GM04504 (cell line): Measurements from ENCODE around the gene ARMC12.
"Not testable (repeated sequence)": the region's sequence is repeated elsewhere in the genome, so short reads cannot be mapped to it uniquely, and the experiment has no call there.

Source experiments
- DNase-seq: peaks from one replicate; pipeline ENCODE4 v3.0.0-alpha.2; 2012; ENCODE audit warnings: low read depth

Gene ARMC12

DNA sequence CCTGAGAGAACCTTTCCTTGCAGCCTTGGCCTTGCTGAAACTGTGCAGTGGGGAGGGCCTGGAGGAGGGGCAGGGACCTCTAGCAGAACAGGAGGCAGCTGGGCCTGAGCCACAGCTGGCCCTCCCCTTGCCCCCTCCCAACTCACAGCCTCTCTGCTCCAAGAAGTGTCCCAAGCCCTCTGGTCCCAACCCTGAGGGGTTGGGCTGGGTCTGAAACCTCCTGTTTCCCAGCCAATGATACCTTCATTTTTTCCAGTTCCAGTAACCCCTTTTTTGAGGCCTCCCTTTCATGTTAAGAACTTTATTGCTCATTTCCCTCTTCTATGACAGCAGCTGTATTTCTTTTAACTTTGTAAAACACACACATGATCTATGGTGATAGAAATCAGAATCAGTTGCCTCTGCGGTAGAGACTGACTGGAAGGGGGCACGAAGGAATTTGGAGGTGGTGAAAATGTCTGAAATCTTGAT, 17.9 kb upstream of the ARMC12 start:
- no peak for DNase-seq

DNA sequence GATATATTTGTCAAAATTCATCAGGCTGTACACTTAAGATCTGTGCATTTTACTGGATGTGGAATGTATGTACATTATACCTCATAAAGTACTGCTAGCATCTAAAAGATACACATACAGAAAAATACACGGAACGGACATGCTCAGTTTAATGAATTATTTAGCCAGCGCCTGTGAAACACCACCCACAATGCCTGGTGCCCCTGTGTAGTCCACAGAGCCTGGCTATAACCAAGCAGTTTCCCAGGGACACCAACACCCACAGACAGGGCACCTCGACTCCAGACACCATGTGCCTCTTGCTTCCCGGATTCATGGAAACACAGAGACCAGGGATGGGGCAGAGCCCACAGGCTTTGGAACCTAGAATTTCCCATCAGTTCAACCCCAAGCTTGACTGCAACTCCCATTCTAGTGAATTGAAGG, 17.4 kb upstream of the ARMC12 start:
- no peak for DNase-seq

DNA sequence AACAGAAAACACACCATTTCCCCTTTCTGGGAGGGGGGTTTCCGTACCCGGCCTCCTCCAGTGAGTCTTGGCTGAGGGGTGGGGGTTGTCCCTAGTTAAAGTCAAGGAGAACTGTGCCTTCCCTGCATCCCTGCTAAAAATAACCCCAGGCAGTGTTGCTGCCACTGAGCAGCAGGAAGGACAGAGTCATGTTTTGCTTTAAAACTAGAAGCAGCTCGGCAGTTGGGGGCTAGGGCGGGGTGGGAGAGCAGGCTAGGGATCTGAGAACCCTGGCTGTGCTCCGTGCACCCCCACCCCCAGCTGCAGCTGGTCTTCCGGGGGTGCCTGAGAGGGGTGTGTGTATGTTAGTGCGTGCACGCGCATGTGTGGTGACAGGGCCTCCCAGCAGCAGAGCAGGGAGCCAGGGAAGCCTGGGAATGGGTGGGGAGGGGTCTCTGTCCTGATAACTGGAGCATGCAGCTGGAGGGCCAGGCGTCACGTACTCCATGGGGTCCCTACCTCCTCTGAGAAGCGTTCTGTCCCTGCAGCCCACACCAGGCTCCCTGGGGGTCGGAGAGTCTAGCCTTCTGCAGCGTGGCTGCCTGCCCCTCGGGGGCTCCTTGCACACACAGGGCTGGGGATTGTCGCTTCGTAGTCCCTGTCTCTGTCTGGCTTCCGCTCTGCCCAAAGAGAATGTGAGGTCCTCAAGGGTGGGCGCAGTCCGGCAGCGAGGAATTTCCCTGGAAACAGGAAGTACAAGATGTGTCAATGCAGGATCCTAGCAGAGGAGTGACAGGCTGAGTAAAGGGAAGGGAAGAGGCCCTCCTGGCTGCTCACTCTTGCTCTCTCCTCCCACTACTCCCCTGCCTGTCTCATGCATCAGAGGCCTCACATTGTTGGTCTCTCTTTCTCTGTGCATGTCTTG, 16.8 kb upstream of the ARMC12 start:
- no peak for DNase-seq

DNA sequence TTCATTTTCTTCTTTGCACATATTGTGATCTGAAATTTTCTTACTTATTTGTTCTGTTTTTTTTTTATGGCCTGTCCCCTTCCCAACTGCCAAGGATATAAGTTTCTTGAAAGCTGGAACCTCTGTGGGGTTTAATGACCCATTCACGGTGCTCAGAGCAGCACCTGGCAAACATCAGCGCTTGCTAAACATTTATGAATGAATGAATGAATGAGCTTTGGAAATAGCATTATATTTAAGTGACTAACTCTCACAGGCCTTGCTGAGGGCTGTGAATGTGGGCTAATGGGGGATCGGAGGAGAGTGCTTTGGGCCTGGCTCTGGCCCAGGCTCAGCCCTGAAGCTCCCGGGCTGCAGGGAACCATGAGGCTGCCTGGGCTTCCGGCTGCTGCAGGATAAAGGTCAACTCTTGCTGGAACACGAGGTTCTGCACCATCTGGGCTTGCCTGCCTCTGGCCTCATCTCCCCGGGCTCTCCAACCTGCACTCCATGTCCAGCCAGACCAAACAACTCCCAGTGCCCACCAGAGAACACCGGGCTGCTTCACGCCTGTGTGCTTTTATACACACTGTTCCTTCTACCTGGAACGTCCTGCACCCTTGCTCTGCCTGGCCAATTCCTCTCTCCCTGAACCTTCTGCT, 14.6 kb upstream of the ARMC12 start:
- no peak for DNase-seq

DNA sequence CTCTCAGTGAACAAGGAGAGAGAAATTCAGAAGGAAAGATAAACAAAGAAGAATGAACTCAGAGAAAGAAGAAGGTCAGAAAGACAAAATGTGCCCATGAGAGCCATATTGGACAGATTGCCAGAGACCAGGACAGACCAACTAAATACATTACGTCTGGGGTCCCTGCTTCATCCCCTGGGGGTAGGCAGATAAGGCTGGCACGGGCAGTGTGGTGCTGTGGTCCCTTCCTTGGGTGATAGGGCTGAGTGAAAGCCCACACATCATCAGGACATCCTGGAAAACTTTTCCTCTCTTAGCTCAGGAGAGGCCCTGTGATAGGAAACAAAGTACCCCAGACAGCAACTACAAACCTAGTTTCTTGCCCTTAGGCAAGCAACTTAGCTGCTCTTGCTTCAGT, 13.2 kb upstream of the ARMC12 start:
- no peak for DNase-seq

DNA sequence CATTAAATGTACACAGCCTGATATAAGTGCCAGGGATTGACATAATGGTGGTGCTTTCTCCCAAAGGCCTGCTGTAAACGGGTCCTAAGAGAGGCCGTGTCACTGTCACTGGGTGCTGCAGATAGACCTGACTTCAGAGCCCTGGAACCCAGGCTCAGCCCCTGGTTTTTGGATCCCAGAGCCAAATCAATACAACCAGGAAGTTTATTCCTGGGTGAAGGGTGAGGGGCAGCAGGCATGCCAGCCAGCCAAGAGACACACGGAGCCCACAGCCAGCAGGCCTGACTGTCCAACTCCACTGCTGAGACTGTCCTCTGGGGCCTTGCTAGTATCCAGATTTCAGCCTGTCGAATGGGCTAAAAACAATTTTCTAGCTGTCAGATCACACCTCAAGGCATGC, 12.8 kb upstream of the ARMC12 start:
- DNase-seq: no peak

DNA sequence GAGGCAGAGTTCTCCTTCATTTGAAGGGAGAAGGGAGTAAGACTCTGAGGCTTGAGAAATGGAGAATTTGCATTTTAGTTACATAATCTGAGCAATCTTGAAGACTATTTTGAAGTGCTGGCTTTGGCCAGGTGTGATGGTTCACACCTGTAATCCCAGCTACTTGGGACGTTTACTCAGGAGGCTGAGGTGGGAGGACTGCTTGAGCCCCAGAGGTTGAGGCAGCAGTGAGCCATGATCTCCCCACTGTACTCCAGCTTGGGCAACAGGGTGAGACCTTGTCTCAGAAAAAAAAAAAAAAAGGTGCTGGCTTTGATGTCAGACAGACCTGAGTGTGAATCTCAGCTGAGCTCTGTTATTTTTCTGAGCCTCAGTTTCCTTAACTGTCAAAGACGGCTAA, 12.4 kb upstream of the ARMC12 start:
- DNase-seq: no peak

DNA sequence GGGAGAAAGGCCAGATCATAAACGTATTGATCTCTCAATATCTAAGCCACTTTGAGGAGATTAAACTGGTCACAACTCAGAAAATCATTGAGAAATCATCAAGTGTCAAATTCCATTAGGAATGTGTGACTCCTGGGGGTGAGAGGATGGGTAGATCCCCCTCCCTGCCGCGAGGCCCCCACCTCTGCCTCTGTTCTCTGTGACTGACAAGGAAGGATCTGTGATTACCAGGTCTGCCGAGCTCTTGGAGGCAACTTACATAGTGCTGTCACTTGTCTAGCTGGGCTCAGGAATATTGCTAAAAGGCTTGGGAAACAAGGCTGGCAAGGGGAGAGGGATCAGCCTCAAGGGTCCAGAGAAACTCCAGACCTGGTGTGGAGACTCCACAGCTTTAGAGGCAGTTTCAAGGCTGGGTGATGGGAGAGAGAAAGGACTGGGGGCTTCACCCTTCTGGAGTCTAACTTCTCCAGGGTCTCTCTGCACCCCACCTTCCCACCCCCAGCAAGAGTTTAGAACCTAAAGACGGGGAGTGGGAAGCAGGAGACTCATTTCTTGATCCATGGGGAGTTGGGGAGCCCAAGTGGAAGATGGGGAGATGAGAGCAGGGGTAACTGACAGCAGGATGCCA, 11.6 kb upstream of the ARMC12 start:
- DNase-seq: no peak

DNA sequence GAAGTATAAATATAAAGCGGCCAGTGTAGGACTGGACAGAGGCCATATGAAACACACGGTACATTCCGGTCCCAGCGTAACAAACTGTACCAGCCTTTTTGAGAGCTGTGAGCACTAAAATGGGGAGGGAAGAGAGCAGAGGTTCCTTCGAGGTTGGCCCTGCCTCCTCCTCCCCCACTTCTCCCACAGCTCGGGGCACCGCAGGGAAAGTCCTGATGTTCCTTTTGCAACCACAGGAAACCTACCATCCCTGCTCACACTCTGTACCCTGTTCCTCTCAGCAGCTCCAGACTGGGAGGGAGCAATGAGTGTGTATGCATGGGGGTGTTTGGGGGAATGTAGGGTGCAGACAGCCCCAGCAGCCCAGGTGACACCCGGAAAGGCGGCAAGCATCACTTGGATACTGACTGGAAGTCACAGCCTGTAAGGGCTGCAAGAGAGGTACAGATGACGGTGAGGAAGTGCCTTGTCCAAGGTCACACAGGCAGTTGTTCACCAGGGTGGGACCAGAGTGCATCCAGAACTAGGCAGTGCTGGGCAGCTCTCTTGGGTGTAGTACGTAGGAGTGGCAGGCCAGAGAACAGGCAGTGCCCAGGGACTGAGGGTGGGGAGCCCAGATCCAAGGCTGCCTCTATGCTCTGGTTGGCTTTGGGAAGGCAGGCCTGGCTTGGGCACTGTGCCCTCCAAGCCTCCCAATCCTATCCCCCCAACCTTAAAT, 11.0 kb upstream of the ARMC12 start:
- DNase-seq: no peak

DNA sequence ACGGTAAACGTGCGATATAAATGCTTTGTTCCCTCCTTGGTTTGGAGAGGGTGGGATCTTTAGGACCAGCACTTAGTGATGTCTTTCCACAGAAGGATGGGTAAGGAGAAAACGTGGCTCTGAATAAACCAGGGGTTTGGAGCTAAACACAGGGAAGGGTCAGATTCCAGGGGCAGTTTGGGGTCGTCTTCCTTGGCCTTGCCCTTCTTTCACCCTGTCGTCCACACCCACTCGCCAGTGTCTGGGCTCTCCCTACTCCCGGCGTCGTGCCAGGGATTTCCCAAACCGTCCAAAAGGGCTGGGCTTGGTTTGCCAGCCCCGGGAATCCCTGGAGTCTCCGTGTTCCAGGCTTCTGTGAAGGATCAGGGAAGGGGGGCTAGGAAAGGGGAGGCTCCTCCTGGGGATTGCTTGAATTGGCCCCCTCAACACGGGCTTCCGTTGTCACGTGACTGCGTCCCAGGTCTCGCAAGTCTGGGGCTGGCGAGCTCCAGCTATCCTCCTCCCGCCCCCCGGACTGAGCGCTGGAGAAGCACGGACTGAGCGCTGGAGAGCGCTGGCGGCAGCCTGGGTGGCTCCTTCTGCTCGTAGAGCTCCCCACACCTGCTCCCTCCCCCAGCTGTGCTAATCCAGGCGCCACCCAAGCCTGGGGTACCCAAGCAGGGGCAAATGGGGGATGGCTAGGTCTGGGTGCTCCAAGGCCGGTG, 9.4 kb upstream of the ARMC12 start:
- DNase-seq: no peak

DNA sequence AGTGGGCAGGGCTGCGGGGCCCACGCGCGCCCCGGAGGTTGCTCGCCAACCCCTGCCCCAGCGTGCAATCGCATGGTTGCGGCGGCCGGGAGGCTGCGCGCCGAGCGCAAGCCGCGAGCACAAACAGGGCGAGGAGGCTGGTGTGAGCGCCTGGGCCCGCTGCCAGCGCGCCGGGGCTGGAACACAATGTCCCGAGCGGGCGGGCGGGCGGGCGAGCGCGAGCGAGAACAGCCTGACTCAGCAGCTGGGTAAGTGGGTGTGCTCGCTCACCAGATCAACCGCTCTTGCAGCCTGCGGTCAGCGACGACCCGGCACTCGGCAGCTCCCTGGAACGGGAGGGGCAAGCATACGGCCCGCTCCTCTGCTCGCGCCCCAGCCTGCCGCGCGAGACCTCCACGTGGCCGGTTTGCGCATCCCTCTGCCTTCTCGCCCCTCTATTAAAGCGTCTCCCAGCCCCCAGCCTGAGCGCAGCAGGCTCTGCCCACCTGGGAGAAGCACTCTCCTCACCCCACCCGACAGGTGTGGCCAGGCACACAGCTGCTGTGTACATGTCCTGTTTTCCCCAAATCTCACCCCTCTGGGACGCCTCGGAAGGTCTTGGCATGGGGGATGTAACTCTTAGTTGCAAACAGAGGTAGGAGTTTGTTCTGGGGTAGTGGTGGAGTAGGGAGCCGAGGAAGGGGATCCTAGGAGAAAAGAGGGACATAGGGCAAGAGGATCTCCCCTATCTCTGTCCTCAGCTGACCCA, 8.7 kb upstream of the ARMC12 start:
- DNase-seq: peak; percentile 59

DNA sequence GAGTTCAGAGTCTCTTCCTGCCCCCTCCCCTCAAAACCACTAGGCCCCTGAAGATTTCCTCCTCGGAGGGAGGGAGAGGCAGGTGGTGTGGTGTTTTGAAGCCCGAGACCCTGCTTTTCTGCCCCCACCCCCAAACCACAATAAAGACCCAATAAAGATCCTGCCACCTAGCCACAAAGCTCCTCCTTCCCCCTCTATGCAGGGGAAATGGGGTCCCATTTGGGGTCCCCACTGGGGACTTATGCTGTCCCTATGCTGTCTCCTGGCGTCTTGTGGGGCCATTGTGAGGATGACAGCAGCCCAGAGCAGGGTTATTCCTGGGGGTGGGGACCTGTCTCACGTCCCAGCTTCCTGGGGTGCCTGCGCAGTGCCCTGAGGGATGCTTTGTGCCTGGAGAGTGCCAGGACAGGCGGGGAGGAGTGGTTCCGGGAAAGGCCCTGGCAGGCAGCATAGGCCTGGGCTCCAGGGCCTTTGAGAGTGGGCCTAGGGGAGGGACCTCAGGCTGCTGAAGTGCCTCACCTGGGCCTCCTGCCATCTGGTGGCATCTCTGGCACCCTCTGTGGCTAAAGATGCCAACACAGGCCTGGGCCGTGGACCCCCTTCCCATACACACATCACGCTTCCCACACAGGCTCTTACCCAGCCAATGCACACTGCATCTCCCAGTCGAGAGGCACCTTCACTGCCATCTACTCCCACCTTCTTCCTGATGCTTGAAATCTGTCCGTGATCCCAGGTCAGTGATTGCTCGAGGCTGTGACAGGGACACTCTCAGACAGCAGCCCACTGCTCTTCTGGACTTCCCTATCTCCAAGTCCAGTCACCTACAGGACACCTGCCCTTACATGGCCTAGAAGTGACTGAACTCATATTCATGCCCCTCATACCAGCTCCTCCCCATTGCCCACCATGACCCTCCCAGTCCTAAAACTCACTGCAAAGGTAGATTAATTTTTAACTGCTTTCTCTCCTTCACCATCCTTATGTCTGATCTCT, 7.9 kb upstream of the ARMC12 start:
- DNase-seq: no peak

DNA sequence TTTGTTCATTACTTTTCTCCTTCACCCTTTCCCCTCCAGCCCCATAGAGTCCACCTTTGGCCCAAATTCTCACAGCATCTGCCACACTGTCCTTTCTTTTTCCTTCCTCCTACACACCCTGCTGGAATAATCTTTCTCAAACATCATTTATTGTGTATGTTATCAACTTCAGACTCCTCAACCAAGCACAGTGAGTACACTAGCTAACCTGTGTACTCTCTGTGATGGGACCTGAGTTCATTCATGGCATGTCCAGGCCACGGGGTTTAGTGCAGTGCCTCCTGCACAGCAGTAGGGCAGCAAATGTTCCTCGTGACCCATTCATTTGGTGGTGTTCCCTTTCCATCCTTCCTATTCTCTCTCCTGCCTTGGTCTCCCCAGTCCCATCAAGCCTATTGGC, 7.1 kb upstream of the ARMC12 start:
- DNase-seq: no peak

DNA sequence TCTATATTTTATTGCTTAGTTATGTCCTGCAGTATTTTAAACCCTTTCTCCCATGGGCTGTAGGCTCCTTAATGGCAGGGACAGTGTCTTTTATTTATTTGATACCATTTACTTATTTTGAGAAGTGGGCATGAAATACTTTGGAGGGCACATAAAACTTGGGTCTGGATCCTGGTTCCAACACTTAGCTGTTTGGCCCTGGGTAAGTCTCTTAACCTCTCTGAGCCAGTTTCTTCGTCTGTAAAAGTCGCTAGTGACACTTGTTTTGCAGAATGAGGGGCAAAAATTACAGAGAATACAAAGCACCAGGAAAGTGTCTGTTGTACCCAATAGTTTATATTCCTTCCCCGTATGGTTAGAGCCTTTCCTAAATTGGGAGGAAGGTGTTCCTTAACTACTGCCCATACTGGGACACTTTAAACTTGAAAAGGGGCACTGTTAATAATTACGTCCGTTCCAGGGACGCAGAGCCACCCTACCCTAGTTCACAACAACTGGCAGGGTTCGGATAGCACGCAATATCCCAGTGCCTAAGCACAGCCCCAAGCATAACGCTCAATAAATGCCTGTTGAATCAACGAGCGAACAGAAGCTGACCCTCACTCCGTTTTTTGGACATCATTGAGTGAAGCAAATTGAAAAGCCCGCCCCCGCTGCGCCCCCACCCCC, 6.0 kb upstream of the ARMC12 start:
- no peak for DNase-seq

DNA sequence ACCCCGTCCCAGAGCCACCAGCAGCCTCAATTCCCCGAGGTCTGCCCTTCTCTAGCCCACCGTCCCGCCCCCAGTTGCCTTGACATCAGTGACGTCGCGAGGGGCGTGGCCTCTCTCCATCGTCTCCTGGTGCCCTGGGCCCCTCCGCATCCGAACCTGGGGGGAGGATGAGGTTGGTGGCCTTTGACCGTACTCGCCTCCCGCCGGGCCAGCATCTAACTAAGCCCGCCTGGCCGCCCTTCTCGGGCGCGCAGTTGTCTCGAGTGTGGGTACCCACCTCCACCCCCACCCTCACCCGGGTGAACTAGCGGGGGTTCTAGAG, 5.5 kb upstream of the ARMC12 start:
- peak; percentile 28 for DNase-seq

DNA sequence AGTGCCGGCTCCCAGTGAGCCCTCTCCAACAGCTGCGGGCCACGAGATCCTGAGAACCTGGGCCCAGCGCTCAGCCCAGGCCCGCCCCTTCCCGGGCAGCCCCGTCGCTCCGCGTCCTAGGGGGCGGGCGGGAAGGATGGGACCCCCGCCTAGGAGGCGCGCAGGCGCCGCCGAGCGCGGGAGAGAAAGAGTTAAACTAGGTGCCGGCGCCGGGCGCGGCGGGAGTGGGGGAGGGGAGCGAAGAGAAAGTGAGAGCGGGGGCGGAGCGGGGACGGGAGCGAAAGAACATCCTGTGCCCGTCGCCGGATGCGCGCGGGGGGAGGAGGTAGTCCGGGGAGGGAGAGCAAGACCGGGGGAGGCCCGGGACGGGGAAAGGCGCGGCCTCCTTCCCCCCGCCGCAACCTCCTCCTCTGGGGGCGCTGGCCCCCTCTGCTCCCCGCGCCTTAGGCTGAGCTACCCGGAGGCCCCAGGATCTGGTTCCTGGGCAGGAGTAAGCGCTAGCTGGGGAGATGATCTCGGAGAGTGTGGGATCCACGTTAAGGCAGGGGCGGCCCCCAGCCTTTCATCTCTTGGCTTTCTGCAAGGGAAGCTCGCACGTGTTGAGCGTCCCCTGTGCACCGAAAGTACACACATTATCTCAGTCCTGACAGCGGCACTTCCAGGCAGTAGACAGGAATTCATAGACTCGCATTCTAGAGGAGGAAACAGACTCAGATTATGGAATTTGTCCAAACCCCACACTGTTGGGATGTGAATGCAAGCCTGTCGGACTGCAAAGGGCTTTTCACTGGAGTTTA, 4.9 kb upstream of the ARMC12 start:
- peak; percentile 42 for DNase-seq

DNA sequence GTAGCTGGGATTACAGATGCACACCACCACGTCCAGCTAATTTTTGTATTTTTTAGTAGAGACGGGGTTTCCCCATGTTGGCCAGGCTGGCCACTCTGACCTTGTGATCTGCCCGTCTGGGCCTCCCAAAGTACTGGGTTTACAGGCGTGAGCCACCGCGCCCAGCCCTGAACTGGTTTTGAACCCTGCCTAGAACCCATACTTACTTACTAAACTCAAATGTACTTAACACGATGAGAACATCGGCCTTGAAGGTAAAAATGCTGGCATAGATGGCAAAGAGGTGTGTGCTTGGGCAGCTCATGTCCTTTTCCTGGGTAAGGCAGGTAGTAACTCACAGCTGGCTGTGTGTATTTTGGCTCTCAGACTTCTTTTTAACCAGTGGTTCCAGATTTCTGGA, 3.2 kb upstream of the ARMC12 start:
- DNase-seq: no peak

DNA sequence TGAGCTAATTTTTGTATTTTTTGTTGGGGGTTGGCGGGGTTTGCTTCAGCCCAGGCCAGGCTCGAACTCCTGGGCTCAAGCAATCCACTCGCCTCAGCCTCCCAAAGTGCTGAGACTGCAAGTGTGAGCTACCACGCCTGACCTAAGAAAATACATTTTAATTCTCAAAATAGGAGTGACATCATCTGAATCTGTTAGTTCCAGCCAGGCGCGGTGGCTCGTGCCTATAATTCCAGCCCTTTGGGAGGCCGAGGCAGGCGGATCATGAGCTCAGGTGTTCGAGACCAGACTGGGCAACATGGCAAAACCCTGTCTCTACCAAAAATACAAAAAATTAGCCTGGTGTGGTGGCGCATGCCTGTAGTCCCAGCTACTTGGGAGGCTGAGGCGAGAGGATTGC, 2.5 kb upstream of the ARMC12 start:
- not testable (repeated sequence) for DNase-seq

DNA sequence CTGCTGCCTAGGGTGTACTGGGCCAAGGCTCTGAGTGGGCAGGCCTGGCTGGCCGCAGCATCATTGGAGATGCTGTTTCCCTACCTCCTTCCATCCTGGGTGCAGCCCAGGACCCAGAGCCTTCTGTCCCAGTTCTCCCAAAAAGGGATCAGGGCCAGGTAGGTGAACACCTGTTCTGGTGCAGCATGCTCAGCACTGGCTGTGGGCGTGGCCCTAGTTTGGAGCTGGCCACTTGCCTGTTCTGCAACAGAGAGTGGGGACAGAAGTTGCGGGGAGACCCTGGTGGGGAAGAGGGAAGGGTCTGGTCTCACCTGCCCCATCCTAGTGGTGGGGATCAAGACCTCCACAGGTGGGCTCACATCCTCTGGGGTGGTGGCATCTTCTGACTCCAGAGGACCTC, 1.4 kb upstream of the ARMC12 start:
- DNase-seq: no peak
